D341Med (cell line): Measurements from ENCODE around the gene EXOC2.

ENCODE experiments used
- DNase-seq: peaks from one replicate; pipeline ENCODE4 v3.0.0; 2012; ENCODE audit warnings: low spot score

EXOC2 gene

DNA sequence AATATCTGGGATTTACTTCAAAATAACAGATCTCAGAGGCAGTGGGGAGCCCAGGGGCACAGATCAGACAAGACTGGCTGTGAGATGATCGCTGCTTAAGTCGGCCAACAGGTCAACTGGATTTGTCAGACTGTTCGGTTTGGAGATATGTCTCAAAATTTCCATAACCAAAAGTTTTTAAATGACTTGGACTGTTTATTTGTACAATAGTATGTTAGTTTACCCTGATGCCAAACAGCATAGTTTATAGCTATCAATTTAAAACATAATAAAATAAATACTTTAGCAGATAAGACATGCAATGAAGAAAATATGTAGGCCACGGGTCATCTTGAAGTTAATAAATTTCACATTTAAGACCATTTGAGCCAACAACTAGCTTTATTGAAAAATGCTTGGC lies 174.7 kb downstream of the EXOC2 start:
- DNase-seq, result no peak

DNA sequence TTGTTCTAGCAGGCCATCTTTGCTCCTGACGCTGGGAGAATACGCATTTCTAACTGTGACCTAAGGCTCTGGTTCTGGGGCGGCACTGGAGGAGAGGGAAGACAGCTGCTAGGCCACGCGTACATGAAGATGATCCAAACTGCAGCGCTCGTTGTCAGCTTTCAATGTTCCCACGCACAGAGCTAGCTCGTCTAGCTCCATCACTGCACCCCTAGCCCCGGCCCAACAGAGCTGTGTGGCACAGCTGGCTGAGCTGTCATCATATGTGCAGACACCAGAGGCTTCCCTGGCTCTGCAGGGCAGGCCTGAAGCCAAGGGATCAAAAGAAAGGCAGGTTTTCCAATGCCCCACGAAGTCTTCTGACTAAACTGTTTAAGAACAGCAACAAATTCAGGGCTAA lies 176.7 kb downstream of the EXOC2 start:
- no peak for DNase-seq

DNA sequence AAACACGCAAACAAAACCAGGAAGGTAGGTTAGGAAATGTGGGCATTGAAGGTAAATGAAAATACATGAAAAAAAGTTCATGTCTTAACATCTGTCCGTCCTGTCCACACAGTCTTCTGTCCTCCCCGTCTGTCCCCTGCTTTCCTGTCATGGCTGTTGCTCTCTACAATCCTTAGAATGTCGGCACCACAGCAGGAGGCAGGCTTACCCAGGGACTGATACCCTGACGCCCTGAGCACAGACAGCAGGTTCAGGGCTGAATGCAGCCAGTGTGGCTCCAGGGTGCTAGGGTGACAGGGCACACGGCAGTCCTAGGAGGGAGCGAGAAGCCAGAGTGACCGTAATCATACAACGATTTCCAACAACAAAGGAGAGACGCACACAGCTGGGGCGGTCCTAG lies 177.7 kb downstream of the EXOC2 start:
- DNase-seq, result no peak

DNA sequence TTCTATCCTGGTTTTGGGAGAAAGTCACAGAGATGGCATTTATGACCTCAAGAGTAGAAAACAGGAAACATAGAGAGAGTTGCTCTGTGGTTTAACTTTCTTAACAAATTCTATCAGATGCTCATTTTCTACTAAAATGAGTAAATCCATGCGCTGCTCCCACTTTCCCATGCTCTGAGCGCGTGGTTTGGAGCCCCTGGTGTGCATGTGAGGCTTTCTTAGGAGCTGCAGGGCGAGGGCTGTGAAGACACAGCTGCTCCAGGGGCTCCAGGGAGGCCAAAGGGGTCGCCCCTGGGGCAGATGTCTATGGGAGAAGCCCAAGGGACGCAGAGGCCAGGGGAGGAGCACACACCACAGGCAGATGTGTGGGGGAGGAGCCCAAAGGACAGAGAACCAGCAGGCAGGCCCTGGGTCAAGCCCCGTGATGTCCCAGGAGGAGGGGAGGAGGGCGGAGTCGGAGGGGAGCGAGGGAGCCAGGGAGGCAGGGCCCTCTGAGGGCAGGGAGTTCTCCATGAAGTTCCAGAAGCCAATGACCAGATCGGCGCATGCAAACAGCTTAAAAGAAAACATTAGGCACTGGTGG lies 178.5 kb downstream of the EXOC2 start:
- DNase-seq, result no peak

DNA sequence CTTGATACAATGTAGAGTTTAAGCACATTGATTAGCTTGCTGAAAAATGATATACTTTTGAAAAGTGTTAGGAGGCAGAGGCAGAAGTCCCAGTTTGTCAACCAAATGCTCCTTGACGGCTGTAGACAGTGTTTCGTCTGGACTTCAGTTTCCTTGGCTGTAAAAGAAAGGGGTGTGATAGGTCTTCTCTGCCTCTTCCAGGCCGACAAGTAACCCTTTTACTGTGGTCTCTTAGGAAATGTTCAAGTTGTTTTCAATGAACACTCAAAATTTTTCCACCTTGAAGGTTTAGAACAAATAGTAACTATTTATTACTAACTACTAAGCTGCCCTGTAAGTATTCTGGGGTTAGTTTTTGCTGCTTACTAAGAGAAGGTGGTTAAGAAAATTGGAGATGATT lies 179.0 kb downstream of the EXOC2 start:
- DNase-seq, result no peak

DNA sequence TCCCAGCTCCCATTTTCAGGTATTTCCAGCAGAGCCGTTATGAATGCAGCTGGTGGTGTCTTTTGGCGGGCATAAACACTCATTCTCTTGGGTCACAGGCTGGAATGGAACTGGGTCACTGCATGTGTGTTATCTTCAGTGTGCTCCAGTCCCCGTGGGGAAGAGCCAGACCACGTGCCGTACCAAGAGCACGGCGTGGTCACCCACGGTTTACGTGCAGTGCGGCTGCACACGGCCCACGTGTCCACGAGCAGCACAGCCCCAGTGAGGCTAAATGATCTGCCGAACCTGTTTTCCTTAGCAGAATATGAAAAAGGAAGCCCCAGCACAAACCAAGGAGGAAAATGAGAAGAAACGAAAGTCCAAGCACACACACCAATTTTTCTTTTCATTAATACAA lies 179.9 kb downstream of the EXOC2 start:
- DNase-seq, result no peak

DNA sequence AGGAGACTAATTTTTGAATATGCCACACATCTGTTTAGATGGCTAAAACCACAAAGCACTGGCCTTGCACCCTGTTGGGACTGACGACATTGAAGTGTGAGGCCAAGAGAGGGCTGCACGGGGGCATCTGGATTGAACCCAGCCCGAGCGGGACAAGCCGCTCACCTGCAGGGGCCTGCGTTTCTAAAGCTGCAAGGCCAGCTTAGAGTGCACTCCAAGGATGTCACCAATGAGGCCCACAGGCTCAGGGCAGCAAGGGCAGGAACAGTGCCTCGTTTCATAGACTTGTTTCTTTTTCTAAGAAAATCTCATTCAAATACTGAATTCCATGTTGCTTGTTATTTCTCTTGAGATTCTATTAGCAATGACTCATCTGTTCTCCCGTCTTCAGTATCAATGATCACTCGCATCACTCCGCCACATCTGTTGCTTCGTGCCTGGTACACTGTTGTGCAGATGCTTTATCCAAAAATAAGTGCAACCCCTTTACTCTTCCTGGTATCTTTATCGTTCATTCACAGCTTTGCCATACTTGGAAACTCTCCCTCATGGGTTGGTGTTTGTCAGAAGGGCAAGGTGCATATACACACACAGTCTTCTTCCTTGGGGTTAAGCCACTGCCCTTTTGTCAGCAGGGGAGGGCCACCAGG lies 181.3 kb downstream of the EXOC2 start:
- DNase-seq, result no peak

DNA sequence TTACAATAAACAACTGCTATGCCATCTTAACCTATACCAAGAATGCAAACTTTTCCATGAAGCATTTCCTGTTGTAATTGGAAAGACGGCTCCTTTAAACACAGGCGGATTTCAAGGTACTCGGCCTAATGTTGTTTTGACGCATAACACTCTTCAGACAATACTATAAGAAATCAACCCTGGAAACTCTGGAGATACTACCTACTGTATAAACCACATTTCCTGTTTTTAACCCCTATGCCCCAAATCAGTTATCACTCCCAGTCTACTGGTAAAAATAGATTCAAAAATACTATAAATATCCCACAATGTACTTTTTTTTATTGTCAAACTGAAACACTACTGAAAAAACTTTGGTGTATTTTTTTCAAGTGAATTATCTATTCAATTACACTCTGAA lies 183.3 kb downstream of the EXOC2 start:
- no peak for DNase-seq

DNA sequence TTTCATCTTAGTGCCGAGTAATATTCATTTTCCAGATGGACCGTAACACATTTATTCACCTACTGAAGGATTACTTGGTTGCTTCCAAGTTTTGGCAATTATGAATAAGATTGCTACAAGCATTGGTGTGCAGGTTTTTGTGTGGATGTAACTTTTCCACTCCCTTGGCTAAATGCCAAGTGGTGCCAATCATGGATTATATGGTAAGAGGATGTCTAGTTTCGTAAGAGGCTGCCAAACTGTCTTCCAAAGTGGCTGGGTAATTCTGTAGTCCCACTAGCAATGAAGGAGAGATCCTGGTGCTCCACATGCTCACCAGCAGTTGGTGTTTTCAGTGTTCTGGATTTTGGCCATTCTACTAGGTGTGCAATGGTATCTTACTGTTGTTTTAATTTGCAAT lies 184.3 kb downstream of the EXOC2 start:
- DNase-seq, result no peak

DNA sequence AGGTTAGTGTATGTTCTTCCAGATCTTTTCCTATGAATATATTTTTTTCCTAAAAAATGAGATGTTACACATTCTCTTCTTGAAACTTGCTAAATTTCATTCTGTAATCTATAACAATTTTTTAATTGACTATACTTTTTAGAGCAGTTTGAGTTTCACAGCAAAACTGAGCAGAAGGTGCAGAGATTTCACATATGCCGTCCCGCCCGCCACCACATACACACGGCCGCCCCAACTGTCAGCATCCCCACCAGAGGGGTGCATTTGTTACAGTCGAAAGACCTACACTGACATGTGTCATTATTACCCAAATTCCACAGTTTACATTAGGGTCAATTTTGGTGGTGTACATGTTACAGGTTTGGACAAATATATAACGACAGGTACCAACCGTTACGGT lies 184.9 kb downstream of the EXOC2 start:
- no peak for DNase-seq

DNA sequence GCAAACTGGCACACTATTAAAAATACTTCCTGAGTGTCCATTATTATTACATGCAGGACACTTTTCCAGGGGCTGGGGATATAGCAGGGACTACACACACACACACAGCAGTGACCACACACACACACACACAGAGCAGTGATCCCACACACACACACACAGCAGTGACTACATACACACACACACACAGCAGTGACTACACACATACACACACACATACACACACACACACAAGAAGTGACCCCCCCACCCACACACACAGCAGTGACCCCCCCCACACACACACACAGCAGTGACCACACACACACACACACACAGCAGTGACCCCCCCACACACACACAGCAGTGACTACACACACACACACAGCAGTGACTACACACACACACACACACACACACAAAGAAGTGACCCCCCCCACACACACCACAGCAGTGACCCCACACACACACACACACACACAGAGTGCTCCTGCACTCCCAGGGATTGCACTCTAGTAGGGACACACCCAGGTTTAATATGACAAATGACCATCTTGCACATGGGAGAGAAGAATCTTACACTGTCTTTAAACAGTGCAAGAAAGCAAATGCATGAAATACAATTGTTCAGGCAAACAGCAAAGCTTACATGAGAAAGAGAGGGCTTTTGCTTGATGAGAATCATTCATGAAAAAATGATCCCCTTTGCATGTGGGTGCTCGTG lies 185.9 kb downstream of the EXOC2 start:
- no peak for DNase-seq

DNA sequence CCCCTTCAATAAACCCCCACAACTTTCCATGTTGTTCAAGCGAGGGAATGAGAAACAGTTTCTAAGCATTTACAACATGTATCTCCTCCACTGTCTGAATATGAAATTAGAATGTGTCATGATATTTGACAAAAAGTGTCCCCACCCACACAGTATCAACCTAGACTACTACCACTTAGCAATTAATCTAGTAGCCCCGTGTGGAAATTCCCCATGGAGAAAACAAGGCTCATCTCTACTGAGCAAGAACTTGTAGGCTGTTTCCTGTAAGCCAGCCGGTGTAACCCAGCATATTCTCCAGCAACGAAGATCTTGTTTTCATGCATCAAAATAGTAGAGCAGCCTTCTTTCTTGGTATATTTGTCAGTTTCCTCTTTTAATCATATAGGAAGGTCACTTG lies 186.4 kb downstream of the EXOC2 start:
- no peak for DNase-seq

DNA sequence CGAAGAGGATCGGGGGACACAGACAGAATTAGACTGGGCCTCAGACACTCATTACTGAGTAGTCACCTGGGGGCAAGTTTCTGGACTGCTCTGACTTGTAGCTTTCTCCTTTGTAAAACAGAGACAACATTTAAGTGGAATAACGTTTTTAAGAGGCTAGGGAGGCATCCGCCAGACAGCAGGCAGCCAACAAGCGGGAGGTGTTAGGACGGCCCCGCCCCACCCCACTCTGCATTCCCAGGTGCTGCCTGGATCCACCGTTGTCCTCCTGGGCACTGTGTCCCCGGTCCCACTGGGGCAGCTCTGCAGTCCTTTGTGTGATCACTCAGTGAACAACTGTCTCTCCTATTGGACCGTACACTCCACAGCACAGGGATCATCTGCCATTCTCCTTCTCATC lies 187.6 kb downstream of the EXOC2 start:
- DNase-seq, result no peak

DNA sequence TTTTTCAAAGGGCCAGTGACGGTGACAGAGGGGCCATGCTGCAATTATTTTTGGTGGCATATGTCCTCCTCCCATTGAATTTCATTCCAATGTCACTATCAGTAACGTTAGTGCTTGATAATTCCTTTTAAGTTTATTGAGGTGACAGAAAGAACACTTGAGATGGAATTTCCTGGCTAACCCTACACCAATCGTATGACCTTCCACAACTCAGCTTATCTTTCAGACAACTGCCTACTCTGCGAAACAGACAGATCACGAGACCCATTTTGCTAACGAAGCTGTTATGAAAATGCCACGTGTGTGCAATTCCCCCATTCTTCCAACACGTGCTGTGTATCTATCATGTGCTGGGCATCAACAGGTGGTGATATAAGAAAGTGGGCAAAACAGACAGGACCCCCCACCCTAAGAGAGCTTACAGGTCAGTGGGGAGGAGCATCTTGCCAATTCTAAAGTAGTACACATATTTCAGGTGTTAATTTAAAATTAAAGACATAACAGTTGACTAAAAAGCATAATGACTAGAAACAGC lies 188.4 kb downstream of the EXOC2 start:
- DNase-seq, result no peak

DNA sequence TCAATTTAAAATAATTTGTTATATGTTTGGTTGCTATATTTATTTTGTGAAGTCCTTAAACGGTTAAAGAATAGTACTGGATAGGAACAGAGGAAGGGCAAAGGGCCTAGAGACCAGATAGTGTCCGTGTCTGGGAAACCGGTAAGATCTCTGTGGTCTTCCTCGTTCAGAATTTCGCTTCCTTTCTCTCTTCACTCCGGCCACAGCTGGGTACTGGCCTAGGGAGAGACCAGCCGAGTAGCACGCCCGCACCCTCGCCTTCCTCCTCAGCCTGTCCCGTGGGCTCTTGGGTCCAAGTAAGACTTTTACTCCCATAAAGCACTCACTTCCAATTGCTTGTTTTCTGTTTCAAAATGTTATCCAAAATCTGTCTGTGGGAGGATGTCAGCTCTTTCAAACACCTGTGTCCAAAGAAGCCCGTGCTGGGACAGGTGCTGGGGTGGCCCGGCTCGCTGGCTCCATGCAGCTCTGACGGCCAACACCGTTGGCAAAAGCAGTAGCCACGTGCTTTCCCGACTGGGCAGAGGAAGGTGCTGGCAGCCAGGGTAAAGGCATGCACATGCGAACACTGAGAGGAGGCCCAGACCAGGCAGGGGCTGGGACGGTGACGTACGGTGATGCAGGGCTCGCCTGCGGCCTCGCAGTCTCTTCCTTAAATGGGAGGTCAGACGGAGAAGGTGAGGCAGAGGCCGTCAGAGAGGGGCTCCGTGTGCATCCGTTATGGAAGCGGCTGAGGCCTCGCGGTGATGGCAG lies 189.2 kb downstream of the EXOC2 start:
- no peak for DNase-seq

DNA sequence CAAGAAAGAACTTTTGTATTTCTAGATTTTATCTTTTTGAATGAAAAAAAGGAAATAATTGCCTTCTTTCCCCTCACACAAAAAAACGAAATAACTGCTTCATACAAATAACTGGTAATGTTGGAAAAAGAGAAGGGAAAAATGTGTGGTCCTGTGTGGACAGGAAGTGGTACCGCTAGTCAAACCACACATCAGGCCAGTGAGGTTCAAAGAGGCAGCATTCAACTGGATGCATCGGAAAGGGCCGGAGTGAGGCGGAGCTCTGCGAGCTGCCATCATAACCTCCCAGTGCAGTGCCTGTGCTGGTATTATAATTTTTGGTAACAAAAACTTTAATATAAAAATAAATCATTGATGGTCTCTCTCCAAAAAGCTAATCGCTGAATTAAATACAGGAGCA lies 190.2 kb downstream of the EXOC2 start:
- no peak for DNase-seq

DNA sequence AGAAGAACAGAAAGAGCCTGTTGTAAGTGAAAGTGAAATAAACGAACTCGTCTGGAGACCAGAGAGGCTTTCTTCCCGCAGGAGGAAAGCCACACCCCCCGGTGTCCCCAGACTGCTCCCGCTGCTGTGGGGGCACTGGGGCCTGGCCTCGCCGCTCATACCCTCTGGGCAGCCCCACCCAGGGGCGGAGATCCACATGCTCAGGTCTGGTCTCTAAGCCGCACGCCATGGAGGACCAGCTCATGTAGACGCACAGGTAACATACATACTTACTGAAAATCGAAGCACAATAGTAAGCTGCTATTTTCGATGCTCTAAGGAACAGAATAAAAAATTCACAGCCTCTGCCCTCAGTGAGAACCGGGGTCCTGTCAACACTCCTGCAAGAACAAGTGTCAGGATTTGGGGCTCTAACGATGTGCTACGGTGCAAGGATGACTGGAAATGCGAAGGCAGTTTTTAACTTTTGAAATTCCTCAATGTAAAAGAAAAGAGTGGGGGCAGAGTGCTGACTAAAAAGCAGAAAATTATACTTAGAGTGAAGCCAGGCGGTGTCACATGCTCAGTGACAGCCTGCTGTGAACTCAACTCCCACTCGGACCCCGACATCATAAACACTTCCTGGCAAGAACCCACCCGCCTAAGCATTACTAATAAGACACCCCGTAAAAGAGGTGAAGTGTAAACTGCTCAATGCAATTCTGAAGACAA lies 190.9 kb downstream of the EXOC2 start:
- DNase-seq, result no peak

DNA sequence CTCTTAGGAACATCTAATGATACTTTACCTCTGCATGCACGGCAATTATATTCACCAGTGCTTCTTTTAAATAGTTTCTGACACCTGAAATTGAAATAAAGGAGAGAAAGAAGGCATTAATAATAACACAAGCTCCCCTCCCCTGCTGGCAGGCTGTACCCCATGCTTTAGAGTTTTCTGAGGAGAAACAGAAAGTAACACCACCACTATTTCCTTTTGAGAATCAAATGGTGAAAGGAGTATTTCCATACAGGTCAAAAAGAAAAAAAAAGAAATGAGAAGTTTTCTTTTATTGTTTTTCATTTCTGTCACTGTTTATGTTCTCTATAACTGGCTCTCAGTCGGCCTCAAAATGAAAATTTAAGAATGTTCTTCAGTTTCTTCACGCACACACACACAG lies 193.3 kb downstream of the EXOC2 start:
- no peak for DNase-seq

DNA sequence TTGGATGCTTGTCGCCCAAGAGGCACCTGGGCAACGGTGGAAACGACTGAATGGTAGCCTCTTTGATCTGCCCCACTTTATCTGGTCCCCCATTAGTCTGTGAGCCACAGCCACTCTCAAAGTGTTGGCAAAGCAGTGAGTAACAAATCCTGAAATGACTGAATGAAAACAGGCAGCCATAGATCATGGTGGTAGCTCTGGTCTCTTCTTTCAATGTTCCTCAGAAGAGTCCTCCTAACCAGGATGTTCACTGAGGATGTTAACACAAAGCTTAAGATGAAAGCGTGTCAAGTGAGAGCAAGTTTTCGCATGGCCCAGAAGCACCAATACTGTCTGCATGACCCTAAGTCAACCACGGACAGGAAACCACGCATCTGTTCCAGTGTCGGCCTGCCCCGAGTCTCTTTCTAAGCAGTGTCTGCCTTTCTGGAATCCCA lies 194.1 kb downstream of the EXOC2 start:
- no peak for DNase-seq

DNA sequence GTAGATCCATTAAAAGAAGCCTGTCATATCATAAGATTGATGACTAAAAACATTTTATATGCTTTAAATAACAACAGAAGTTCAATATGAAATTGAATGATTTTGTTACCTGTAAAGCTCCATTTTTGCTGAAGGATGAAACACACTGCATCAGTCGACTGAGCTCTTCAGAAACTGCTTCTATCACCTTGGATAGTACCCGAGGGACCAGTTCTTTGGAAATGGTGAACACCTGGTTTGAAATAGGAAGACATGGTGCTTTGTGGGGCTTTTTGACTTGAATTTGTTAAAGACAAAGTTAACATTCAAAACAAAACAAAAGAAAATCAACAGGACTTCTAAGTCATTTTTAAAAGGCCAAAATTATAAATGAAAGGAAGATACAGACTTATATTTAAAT lies 195.7 kb downstream of the EXOC2 start:
- DNase-seq, result no peak

DNA sequence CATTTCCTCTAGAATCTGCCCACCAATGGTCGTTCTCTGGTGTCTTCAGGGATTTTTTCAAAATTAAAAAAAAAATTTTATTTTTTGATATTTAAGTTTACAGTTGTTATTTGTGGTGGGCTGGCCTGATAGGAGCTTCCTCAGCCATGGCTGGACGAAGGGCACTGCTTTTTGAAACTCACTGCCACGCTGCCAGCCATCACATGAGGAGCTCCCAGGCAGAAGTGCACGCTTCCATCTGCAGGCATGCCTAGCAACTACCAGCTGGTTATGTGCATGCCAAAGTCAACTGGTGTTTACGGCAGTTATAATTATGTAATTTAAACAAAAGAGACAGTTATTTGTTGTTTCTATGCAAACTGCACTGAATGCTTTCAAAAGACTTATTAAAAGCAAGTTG lies 196.3 kb downstream of the EXOC2 start:
- no peak for DNase-seq

DNA sequence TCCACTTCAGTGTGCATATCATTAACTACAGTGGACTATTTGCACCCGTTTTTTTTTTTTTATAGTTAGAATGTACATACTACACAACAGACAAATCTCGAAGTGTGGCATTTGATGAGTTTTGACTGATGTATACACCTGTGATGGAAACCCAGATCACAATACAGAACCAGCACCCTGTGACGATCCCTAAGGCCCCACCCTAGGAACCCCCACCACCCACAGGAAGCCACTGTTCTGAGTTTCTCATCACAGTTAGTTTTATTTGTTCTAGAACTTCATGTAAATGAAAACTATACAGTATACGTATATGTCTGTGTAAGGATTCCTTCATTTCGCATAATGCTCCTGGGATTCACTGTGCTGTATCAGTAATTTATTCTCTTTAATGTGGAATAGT lies 198.5 kb downstream of the EXOC2 start:
- DNase-seq, result no peak
